ENCODE measurements around the gene MVD.

MVD gene, protein sequence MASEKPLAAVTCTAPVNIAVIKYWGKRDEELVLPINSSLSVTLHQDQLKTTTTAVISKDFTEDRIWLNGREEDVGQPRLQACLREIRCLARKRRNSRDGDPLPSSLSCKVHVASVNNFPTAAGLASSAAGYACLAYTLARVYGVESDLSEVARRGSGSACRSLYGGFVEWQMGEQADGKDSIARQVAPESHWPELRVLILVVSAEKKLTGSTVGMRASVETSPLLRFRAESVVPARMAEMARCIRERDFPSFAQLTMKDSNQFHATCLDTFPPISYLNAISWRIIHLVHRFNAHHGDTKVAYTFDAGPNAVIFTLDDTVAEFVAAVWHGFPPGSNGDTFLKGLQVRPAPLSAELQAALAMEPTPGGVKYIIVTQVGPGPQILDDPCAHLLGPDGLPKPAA

DNA sequence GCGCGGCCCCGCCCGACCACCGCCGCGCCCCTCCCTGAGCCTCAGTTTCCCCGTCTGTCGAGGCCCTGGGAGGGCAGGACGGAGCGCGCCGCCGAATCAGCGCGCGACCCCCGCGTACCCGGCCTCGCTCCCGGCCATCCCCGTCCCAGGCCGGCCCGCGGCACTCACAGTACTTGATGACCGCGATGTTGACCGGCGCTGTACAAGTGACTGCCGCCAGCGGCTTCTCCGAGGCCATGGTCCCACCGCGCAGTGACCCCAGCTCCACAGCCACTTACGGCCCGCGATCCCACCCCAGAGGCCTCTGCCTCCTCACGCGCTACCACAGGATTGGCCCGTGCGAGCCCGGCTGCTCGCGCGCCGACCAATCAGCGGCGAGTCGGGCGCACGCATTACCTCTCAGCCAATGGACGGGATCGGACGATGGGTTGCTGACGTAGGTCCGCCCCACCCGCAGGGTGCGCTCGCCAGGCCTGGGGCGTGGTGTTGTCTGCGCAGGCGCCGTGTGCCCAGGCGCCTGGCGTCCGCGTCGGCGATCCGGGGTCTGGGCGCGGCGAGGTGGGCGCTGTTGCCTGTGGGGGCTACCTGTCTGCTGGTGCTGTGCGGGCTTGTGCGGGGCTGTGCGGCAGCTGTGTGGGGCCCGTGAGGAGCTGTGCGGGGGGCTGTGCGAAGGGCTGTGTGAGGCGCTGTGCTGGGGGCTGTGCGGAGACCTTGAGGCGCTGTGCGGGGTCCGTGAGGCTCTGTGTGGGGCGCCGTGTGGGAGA, at the start of gene MVD:
MVD (minus strand) TSS at position 249 of the 764 bp plus-strand sequence; CDS start at position 238, 11 bp downstream.
- Mint-ChIP-seq H3K27me3 (no peaks in the 10 kb centered on the region), H3K4me1 (ENCODE audit: low read depth) (peaks cover 25% of the 10 kb centered on the region), H3K27ac (peak within 1 kb of the TSS; percentile 90), H3K4me3 (peak within 1 kb of the TSS; percentile 89), H3K9me3 (no peaks in the 10 kb centered on the region), H3K36me3 (ENCODE audit: low read depth) (no peaks in the 10 kb centered on the region)

- no peaks in the 10 kb centered on the region for H3K27me3 Mint-ChIP-seq
- H3K4me1 Mint-ChIP-seq (ENCODE audit: low read depth): peaks cover 6% of the 10 kb centered on the region
- H3K27ac Mint-ChIP-seq: no peak overlapping the region
- peaks cover 18% of the 10 kb centered on the region for H3K36me3 Mint-ChIP-seq (ENCODE audit: low read depth)
- H3K4me3 Mint-ChIP-seq: no peak overlapping the region
- no peaks in the 10 kb centered on the region for H3K9me3 Mint-ChIP-seq
Measured at GRCh38 chr16:88712362-88712979, 49.6 kb upstream of the MVD start.

GRCh38 chr16:88711750-88712340, 49.0 kb upstream of the MVD start:
- H3K36me3 Mint-ChIP-seq (ENCODE audit: low read depth): peaks cover 12% of the 10 kb centered on the region

GRCh38 chr16:88710556-88710955, 47.7 kb upstream of the MVD start:
- Mint-ChIP-seq H3K27ac (no peak overlapping the region), H3K4me1 (ENCODE audit: low read depth) (peaks cover 13% of the 10 kb centered on the region), H3K27me3 (no peaks in the 10 kb centered on the region), H3K4me3 (no peak overlapping the region), H3K9me3 (no peaks in the 10 kb centered on the region), H3K36me3 (ENCODE audit: low read depth) (peaks cover 7% of the 10 kb centered on the region)

More at GRCh38 chr16:88711750-88712340, 49.0 kb upstream of the MVD start:
- no peaks in the 10 kb centered on the region for H3K9me3 Mint-ChIP-seq
- peaks cover 12% of the 10 kb centered on the region for H3K4me1 Mint-ChIP-seq (ENCODE audit: low read depth)
- no peaks in the 10 kb centered on the region for H3K27me3 Mint-ChIP-seq
- H3K4me3 Mint-ChIP-seq: no peak overlapping the region
- H3K27ac Mint-ChIP-seq: no peak overlapping the region

- Mint-ChIP-seq H3K27me3 (no peaks in the 10 kb centered on the region), H3K9me3 (no peaks in the 10 kb centered on the region), H3K36me3 (ENCODE audit: low read depth) (peaks cover 8% of the 10 kb centered on the region), H3K4me3 (peak overlapping the region; percentile 89), H3K4me1 (ENCODE audit: low read depth) (peaks cover 44% of the 10 kb centered on the region), H3K27ac (peak overlapping the region; percentile 59)
Measured at GRCh38 chr16:88706965-88707826, 44.3 kb upstream of the MVD start.

GRCh38 chr16:88706229-88706964, 43.5 kb upstream of the MVD start, which contains the start of the genes CTU2 and RNF166:
Gene CTU2, plus strand, starts transcription at chr16:88706503. Its CDS starts 28 bp downstream, at chr16:88706531.
Gene RNF166, minus strand, starts transcription at chr16:88706408. Its CDS starts 83 bp downstream, at chr16:88706325.
- H3K27ac Mint-ChIP-seq: peak within 1 kb of the TSS; percentile 94
- no peaks in the 10 kb centered on the region for H3K27me3 Mint-ChIP-seq
- peak within 1 kb of the TSS; percentile 96 for H3K4me3 Mint-ChIP-seq
- H3K36me3 Mint-ChIP-seq (ENCODE audit: low read depth): peaks cover 8% of the 10 kb centered on the region
- H3K9me3 Mint-ChIP-seq: no peaks in the 10 kb centered on the region
- H3K4me1 Mint-ChIP-seq (ENCODE audit: low read depth): peaks cover 52% of the 10 kb centered on the region

DNA sequence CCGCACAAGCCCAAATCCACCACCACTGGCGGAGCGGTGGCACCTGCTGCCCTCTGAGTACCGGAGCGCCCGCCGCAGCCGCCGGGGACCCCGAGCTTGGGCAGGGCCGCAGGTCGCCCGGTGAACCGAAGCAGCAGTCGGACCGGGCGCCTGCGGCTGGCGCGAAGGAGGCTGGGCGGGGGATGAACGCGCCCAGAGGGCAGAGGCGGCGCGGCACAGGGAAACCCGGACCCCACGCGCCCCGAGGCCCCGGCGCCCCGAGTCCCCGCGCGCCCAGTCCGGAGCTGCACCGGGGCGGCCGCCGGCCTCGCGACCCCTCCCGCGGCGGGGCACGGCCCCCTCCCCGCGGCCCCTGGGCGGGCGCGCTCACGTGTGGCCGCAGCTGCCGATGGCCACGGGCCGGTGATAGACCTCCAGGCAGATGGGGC, 42.9 kb upstream of the MVD start:
- Mint-ChIP-seq H3K4me3 (peak overlapping the region; percentile 96), H3K27me3 (no peaks in the 10 kb centered on the region), H3K36me3 (ENCODE audit: low read depth) (peaks cover 8% of the 10 kb centered on the region), H3K9me3 (no peaks in the 10 kb centered on the region), H3K4me1 (ENCODE audit: low read depth) (peaks cover 57% of the 10 kb centered on the region), H3K27ac (peak overlapping the region; percentile 94)

DNA sequence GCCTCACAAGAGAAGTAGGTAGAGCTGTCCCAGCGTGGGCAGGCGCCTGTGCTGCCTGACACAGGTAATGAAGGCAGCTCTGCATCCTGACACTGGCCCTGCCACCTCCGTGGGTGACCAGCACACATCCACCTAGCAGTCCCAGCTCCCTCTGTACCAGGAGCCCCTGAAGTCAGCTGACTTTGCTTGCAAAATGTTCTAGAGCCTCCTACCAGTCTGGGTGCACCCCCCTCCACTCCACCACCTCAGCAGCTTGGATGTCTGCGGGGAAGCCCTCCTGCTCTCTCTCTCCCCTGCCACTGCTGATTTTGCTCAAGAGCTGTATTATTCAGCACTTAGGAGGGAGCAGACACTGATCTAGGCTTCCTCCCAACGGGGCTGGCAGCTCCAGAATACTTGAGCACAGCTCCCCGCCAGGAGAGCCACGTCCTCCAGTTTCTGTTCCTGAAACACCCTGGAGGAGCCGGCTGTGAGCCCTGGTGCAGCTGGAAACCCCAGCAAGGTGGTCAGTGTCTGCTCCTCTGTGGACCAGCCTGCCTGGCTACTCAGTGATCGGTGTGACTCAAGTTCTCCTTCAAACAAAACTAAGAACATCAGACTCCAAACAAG, 42.3 kb upstream of the MVD start:
- Mint-ChIP-seq H3K4me3 (peak overlapping the region; percentile 96), H3K27ac (peak overlapping the region; percentile 94), H3K9me3 (no peaks in the 10 kb centered on the region), H3K4me1 (ENCODE audit: low read depth) (peaks cover 64% of the 10 kb centered on the region), H3K27me3 (no peaks in the 10 kb centered on the region), H3K36me3 (ENCODE audit: low read depth) (peaks cover 8% of the 10 kb centered on the region)

DNA sequence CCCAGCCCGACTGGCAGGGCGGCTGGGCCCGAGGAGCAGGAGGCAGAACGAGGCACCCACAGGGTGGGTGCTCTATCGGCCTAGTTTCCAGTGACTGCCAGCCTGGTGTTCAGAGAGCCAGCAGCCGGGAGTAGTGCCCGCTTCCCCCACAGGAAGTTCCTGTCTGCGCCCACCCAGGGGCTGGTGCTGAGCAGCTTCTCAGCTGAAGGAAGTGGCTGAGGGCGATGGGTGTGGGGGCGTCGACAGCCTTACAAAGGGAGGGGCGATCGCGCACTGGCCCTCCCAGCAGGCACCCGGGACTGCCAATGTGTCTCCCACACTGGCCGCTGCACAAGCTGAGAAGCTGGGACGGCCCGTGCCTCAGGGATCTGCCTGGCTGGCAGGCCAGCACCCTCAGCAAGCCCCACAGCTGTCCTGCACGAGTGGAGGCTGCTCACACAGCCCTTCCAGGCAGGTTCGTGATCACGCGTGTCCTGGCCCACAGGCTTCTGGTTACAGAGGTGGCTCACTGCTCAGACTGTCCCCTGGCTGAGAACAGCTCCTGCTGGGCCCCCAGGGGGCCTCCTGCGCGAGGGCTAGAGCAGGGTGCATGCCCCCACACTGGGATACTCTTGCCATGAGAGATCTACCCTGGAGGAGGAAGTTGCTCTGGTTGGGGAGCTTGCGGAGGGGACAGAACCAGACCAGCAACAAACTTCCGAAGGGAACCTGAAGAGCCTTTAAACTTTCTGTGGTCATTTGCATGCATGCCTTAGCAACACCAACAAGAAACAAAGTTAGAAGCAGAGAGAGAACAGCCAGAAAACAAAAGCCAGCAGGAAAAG, 40.8 kb upstream of the MVD start:
- H3K36me3 Mint-ChIP-seq (ENCODE audit: low read depth): peaks cover 13% of the 10 kb centered on the region
- H3K4me3 Mint-ChIP-seq: peak overlapping the region; percentile 96
- H3K4me1 Mint-ChIP-seq (ENCODE audit: low read depth): peaks cover 72% of the 10 kb centered on the region
- H3K9me3 Mint-ChIP-seq: no peaks in the 10 kb centered on the region
- no peaks in the 10 kb centered on the region for H3K27me3 Mint-ChIP-seq
- H3K27ac Mint-ChIP-seq: peak overlapping the region; percentile 97

- H3K27ac Mint-ChIP-seq: peak overlapping the region; percentile 97
Measured at GRCh38 chr16:88702371-88703210, 39.7 kb upstream of the MVD start.

DNA sequence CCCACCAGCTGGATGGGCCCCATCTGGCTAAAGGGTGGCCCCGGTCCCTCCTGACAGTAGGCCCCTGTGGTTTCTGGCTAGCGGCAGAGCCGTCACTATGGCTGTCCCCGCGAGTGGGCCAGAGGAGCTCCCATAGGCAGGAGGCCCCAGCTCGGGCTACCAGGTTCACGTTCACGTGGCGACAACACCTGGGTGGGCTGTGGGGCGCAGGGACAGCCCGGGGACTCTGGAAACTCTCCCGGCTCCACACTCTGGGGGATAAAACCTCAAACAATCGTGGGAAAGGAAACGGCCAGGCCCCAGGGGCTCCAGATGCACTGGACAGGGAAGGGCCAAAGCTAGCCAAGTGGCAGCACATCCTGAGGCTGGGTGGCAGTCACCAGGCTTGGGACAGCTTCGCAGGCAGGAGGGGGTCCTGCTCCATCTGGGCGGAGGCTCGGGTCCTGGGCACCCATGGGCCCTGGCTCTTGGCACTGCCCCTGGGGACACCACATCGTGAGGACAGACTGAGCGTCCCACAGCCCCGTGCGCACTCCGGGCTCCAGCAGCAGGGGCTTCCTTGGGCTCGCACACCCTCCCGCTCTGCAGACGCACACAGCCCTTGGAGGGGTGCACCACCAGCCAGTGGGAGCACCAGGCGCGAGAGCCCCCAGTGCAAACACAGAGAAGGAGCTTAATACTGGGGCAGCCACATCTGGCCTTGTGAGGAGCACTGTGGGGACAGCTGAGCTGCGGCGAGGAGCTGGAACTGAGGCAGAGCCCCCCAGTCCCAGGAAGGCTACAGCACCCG, 38.9 kb upstream of the MVD start:
- Mint-ChIP-seq H3K9me3 (no peaks in the 10 kb centered on the region), H3K4me3 (peak overlapping the region; percentile 96), H3K4me1 (ENCODE audit: low read depth) (peaks cover 70% of the 10 kb centered on the region), H3K27ac (peak overlapping the region; percentile 97), H3K27me3 (no peaks in the 10 kb centered on the region), H3K36me3 (ENCODE audit: low read depth) (peaks cover 13% of the 10 kb centered on the region)

More at GRCh38 chr16:88702371-88703210, 39.7 kb upstream of the MVD start:
- H3K9me3 Mint-ChIP-seq: no peaks in the 10 kb centered on the region
- H3K27me3 Mint-ChIP-seq: no peaks in the 10 kb centered on the region
- H3K36me3 Mint-ChIP-seq (ENCODE audit: low read depth): peaks cover 13% of the 10 kb centered on the region
- peaks cover 77% of the 10 kb centered on the region for H3K4me1 Mint-ChIP-seq (ENCODE audit: low read depth)
- peak overlapping the region; percentile 96 for H3K4me3 Mint-ChIP-seq
